Peyer's patch (tissue), 4 donors: Measurements from ENCODE around the gene ALDH7A1. TPM values are rescaled to one million over a fixed set of nuclear protein-coding genes. Genes with fewer than 3 reads are reported as not detected.

Experiments used
- DNase-seq, 3 donors: peaks; one replicate each; pipeline ENCODE4 v3.0.0-alpha.2; 2017 to 2019
- H3K27ac ChIP-seq, 4 donors: fragments of 200-600 bp; sonication (generic); one replicate each; pipeline ENCODE4 v1.5.1; 2016 to 2019
- H3K27me3 ChIP-seq, 2 donors: fragments of 200-600 bp; sonication (generic); one replicate each; pipeline ENCODE4 v1.5.1; 2019
- H3K36me3 ChIP-seq, 3 donors: fragments of 200-600 bp; sonication (generic); one replicate each; pipeline ENCODE4 v1.5.1; 2016 to 2019
- H3K4me1 ChIP-seq, 4 donors: fragments of 200-600 bp; sonication (generic); one replicate each; pipeline ENCODE4 v1.5.1; 2016 to 2019
- H3K4me3 ChIP-seq, 4 donors: fragments of 200-600 bp; sonication (generic); 1 replicate in 3 of 4; 2 replicates in 1 of 4; pipeline ENCODE4 v1.5.1; 2016 to 2019; ENCODE audit warnings: mild to moderate bottlenecking in 1 of 4
- H3K9me3 ChIP-seq, 4 donors: fragments of 200-600 bp; sonication (generic); one replicate each; pipeline ENCODE4 v1.5.1; 2016 to 2019; ENCODE audit warnings: mild to moderate bottlenecking in 1 of 4
- CTCF ChIP-seq, 6 experiments: fragments of 450-650 bp in 4 of 6; fragments of 200-600 bp in 2 of 6; sonication (generic) in 1 of 6; IDR thresholded peaks; one replicate each; pipeline ENCODE4 v1.5.1; 2017 to 2019; ENCODE audit warnings: antibody characterized with exemption in 6 of 6, mild to moderate bottlenecking in 3 of 6, moderate library complexity in 1 of 6
- POLR2A ChIP-seq, 2 donors: fragments of 450-650 bp; IDR thresholded peaks; one replicate each; pipeline ENCODE4 v1.5.1; 2017; ENCODE audit warnings: antibody characterized with exemption in 2 of 2, mild to moderate bottlenecking in 2 of 2, moderate library complexity in 2 of 2
- total RNA-seq, 4 donors: library from RNA; depleted of rRNA; stranded (reverse); fragments of >200 nt; gene quantifications; one replicate each; pipeline ENCODE4 v1.1.0, GENCODE V29; 2016

The ALDH7A1 gene
- total RNA-seq, 4 donors from 2014 or later, result 19.4 to 25.7 (median 22.0) TPM

- H3K36me3 ChIP-seq, result peaks cover 0 to 12% (median 0%) of the 10 kb centered on the region in 3 donors
- H3K4me3 ChIP-seq, result no peak overlapping the region
- H3K4me1 ChIP-seq, result no peaks in the 10 kb centered on the region
- TF ChIP-seq POLR2A (IDR thresholded peaks at IDR 0.05), result no peak
- no peak for TF ChIP-seq CTCF (IDR thresholded peaks at IDR 0.05)
- no peaks in the 10 kb centered on the region for H3K9me3 ChIP-seq
- H3K27ac ChIP-seq, result no peak overlapping the region
- no peak for DNase-seq
- no peaks in the 10 kb centered on the region for H3K27me3 ChIP-seq
Measured at GRCh38 chr5:126497506-126497905, 97.5 kb downstream of the ALDH7A1 start.

- H3K4me1 ChIP-seq, result no peaks in the 10 kb centered on the region
- no peaks in the 10 kb centered on the region for H3K9me3 ChIP-seq
- H3K4me3 ChIP-seq, result no peak overlapping the region
- no peak for TF ChIP-seq POLR2A (IDR thresholded peaks at IDR 0.05)
- TF ChIP-seq CTCF (IDR thresholded peaks at IDR 0.05), result no peak
- no peaks in the 10 kb centered on the region for H3K27me3 ChIP-seq
- peaks cover 0 to 40% (median 0%) of the 10 kb centered on the region in 3 donors for H3K36me3 ChIP-seq
- no peak for DNase-seq
- no peak overlapping the region for H3K27ac ChIP-seq
Measured at GRCh38 chr5:126494393-126494792, 100.6 kb downstream of the ALDH7A1 start.

- no peaks in the 10 kb centered on the region for H3K27me3 ChIP-seq
- TF ChIP-seq CTCF (IDR thresholded peaks at IDR 0.05) (peak in 4 of 6 experiments; percentile 7 to 45 (median 26)), POLR2A (IDR thresholded peaks at IDR 0.05) (no peak)
- DNase-seq, result no peak
- no peak overlapping the region for H3K27ac ChIP-seq
- H3K4me3 ChIP-seq, result no peak overlapping the region
- peaks cover 0 to 55% (median 0%) of the 10 kb centered on the region in 3 donors for H3K36me3 ChIP-seq
- no peaks in the 10 kb centered on the region for H3K9me3 ChIP-seq
- no peaks in the 10 kb centered on the region for H3K4me1 ChIP-seq
Measured at GRCh38 chr5:126492939-126493338, 102.1 kb downstream of the ALDH7A1 start.

GRCh38 chr5:126490167-126490940 is 104.7 kb downstream of the ALDH7A1 start:
- Histone ChIP-seq H3K4me3 (no peak overlapping the region), H3K36me3 (peaks cover 0 to 80% (median 0%) of the 10 kb centered on the region in 3 donors), H3K27ac (peak overlapping the region in 1 of 4 donors; percentile 21), H3K4me1 (no peaks in the 10 kb centered on the region), H3K27me3 (no peaks in the 10 kb centered on the region), H3K9me3 (no peaks in the 10 kb centered on the region)
- peak in 1 of 6 experiments; percentile 5 for TF ChIP-seq CTCF (IDR thresholded peaks at IDR 0.05)
- TF ChIP-seq POLR2A (IDR thresholded peaks at IDR 0.05), result no peak
- no peak for DNase-seq

- no peak for DNase-seq
- no peak for TF ChIP-seq CTCF (IDR thresholded peaks at IDR 0.05)
- TF ChIP-seq POLR2A (IDR thresholded peaks at IDR 0.05), result no peak
- Histone ChIP-seq H3K27me3 (no peaks in the 10 kb centered on the region), H3K27ac (peak overlapping the region in 3 of 4 donors; percentile 1 to 40 (median 10)), H3K4me3 (no peak overlapping the region), H3K36me3 (peaks cover 0 to 97% (median 0%) of the 10 kb centered on the region in 3 donors), H3K9me3 (no peaks in the 10 kb centered on the region), H3K4me1 (no peaks in the 10 kb centered on the region)
Measured at GRCh38 chr5:126488443-126489065, 106.5 kb downstream of the ALDH7A1 start.
